ENCODE data around the gene ZNRF4. TPM values are rescaled to one million over a fixed set of nuclear protein-coding genes. Genes with fewer than 3 reads are reported as not detected.
A peak's percentile ranks its signal among the peaks of the same experiment; 100 is the strongest.

Gene ZNRF4
- total and polyA plus RNA-seq, 2 donors (not counting 3 experiments of a cell fraction or from before 2014, with no cell fraction given) = not detected

DNA sequence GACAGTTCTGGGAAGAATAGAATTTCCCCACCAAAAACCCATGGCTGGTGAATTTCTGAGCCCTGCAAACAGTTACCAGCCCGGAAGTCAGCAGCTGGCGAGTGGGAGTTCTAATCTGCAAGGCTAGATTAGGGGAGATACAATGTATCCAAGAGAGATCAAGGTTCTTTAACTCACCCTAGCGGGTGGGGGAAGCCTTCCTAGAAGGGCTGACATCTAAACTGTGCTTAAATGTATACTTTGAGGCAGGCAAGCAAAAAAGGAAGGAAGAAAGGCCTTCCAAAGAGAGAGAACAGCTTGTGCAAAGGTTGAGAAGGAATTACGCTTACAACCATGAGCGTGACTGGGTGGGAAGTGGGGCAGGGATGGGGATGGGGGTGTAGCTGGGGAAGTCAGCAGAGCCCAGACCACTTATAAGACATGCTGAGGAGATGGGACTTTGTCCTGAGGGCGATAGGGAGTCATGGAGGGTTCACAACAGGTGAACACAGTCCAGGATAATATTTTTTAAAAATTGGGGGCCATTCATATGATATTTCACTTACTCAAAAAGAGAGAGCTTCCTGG, 20.8 kb upstream of the ZNRF4 start:
- intact Hi-C loops (cut with micrococcal nuclease) = no loop called here
- H3K9me1 ChIP-seq (replicated peaks; ENCODE audit: control insufficient read depth, extremely low read depth, insufficient read depth, low read length) = no peaks in the 10 kb centered on the region
- BruUV-seq (replicated peaks) = no TSS peak
- no peak overlapping the region for H3K4me2 ChIP-seq (ENCODE audit: insufficient read depth, low read length)
- H3K4me3 ChIP-seq (replicated peaks in 1 of 3; ENCODE audit: insufficient read depth in 1 of 3, low read depth in 1 of 3, low read length in 3 of 3) = no peak overlapping the region
- no peaks in the 10 kb centered on the region for H3K9me3 ChIP-seq (replicated peaks; ENCODE audit: control insufficient read depth, insufficient read depth, low read length)
- H3K4me1 ChIP-seq (ENCODE audit: control insufficient read depth, extremely low read depth, insufficient read depth, low read length) = no peaks in the 10 kb centered on the region
- FAIRE-seq = no peak
- dilution Hi-C loops (cut with MboI; ENCODE audit: extremely low pct_ligation_motif_present, low sequenced_read_pairs) = no loop called here
- H2AFZ ChIP-seq (ENCODE audit: low read depth, low read length) = no peak overlapping the region
- H3K79me2 ChIP-seq (ENCODE audit: control insufficient read depth, insufficient read depth, low read length) = no peaks in the 10 kb centered on the region
- no peak for DNase-seq (ENCODE audit: low read depth, low spot score)
- H3K27me3 ChIP-seq (ENCODE audit: control insufficient read depth in 2 of 2, insufficient read depth in 2 of 2, low read length in 2 of 2) = no peaks in the 10 kb centered on the region
- H3K36me3 ChIP-seq (ENCODE audit: control insufficient read depth in 2 of 2, extremely low read depth in 1 of 2, insufficient read depth in 2 of 2, low read length in 2 of 2) = no peaks in the 10 kb centered on the region
- no peak overlapping the region for H3K27ac ChIP-seq (ENCODE audit: insufficient read depth, low read depth, low read length)
- ChIA-PET POLR2A (no interaction called here), CTCF (no interaction called here)
- TF ChIP-seq MYC (IDR thresholded peaks at IDR 0.05; ENCODE audit: low read depth, low read length) (no peak), GATA2 (IDR thresholded peaks at IDR 0.05; ENCODE audit: insufficient read depth, insufficient read length, low read depth, low read length) (no peak), EZH2 (IDR thresholded peaks at IDR 0.05; ENCODE audit: borderline replicate concordance, low read depth, low read length, severe bottlenecking) (no peak), POLR2A (IDR thresholded peaks at IDR 0.05; ENCODE audit: low read depth, low read length) (no peak)
- H4K20me1 ChIP-seq (replicated peaks; ENCODE audit: control insufficient read depth, extremely low read depth, insufficient read depth, low read length) = no peaks in the 10 kb centered on the region
- no peak overlapping the region for H3K9ac ChIP-seq (replicated peaks; ENCODE audit: extremely low read depth, insufficient read depth, low read length)

DNA sequence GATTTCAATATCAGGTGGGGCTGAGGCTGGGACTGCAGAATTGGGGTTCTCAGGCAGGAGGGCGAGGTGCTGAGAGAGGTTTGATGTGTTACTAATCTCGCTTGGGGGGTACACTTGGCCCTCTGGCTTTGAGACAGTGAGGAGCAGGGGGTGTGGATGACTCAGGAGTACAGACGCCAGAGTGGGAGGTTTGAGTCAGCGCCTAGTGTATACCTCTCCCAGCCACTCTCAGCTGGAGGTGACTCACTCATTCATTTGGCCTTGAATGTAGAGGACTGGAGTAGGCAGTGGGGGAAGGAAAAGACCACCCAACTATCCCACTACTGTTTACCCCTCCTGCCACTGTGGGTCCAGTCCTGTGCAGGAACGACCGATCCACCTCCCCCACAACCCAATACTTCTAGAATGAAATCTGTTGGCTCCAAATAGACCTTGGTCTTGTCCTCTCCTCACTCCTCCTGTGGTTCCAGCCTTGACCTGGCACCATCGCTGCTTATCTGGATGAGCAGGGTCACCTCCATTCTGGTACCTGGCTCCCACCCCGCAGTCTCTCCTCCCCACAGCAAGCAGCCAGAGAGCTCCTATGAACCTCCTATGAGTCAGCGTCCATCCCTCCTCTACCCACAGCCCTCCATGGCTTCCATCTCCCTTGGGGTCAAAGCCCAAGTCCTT, 20.1 kb upstream of the ZNRF4 start:
- Histone ChIP-seq H3K27ac (ENCODE audit: insufficient read depth, low read depth, low read length) (no peak overlapping the region), H3K36me3 (ENCODE audit: control insufficient read depth in 2 of 2, extremely low read depth in 1 of 2, insufficient read depth in 2 of 2, low read length in 2 of 2) (no peaks in the 10 kb centered on the region), H3K9ac (replicated peaks; ENCODE audit: extremely low read depth, insufficient read depth, low read length) (no peak overlapping the region), H3K9me3 (replicated peaks; ENCODE audit: control insufficient read depth, insufficient read depth, low read length) (no peaks in the 10 kb centered on the region), H3K4me2 (ENCODE audit: insufficient read depth, low read length) (no peak overlapping the region), H3K9me1 (replicated peaks; ENCODE audit: control insufficient read depth, extremely low read depth, insufficient read depth, low read length) (no peaks in the 10 kb centered on the region), H3K27me3 (ENCODE audit: control insufficient read depth in 2 of 2, insufficient read depth in 2 of 2, low read length in 2 of 2) (no peaks in the 10 kb centered on the region), H3K4me1 (ENCODE audit: control insufficient read depth, extremely low read depth, insufficient read depth, low read length) (no peaks in the 10 kb centered on the region), H4K20me1 (replicated peaks; ENCODE audit: control insufficient read depth, extremely low read depth, insufficient read depth, low read length) (no peaks in the 10 kb centered on the region), H3K79me2 (ENCODE audit: control insufficient read depth, insufficient read depth, low read length) (no peaks in the 10 kb centered on the region), H3K4me3 (replicated peaks in 1 of 3; ENCODE audit: insufficient read depth in 1 of 3, low read depth in 1 of 3, low read length in 3 of 3) (no peak overlapping the region), H2AFZ (ENCODE audit: low read depth, low read length) (no peak overlapping the region)
- ChIA-PET CTCF (no interaction called here), POLR2A (no interaction called here)
- TF ChIP-seq MYC (IDR thresholded peaks at IDR 0.05; ENCODE audit: low read depth, low read length) = no peak
- no peak for TF ChIP-seq JUN (IDR thresholded peaks at IDR 0.05; ENCODE audit: borderline replicate concordance, insufficient read depth, insufficient read length, low read depth)
- peak; percentile 8 for TF ChIP-seq FOS (IDR thresholded peaks at IDR 0.05; ENCODE audit: borderline replicate concordance, insufficient read depth, low read length)
- TF ChIP-seq EZH2 (IDR thresholded peaks at IDR 0.05; ENCODE audit: borderline replicate concordance, low read depth, low read length, severe bottlenecking) = no peak
- TF ChIP-seq GATA2 (IDR thresholded peaks at IDR 0.05; ENCODE audit: insufficient read depth, insufficient read length, low read depth, low read length) = no peak
- TF ChIP-seq, protein P1, sequence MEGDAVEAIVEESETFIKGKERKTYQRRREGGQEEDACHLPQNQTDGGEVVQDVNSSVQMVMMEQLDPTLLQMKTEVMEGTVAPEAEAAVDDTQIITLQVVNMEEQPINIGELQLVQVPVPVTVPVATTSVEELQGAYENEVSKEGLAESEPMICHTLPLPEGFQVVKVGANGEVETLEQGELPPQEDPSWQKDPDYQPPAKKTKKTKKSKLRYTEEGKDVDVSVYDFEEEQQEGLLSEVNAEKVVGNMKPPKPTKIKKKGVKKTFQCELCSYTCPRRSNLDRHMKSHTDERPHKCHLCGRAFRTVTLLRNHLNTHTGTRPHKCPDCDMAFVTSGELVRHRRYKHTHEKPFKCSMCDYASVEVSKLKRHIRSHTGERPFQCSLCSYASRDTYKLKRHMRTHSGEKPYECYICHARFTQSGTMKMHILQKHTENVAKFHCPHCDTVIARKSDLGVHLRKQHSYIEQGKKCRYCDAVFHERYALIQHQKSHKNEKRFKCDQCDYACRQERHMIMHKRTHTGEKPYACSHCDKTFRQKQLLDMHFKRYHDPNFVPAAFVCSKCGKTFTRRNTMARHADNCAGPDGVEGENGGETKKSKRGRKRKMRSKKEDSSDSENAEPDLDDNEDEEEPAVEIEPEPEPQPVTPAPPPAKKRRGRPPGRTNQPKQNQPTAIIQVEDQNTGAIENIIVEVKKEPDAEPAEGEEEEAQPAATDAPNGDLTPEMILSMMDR (IDR thresholded peaks at IDR 0.05; ENCODE audit: extremely low read depth in 1 of 2, insufficient read depth in 1 of 2, low read depth in 1 of 2, low read length in 2 of 2) = no peak
- intact Hi-C loops (cut with micrococcal nuclease) (no loop called here), dilution Hi-C loops (cut with MboI; ENCODE audit: extremely low pct_ligation_motif_present, low sequenced_read_pairs) (no loop called here)
- DNase-seq (ENCODE audit: low read depth, low spot score) (no peak), FAIRE-seq (no peak)
- BruUV-seq (replicated peaks) = no TSS peak
